HCT116 (cell line): ENCODE measurements around the gene TMEM150C. TPM values are rescaled to one million over a fixed set of nuclear protein-coding genes. Genes with fewer than 3 reads are reported as not detected.

Experiments
- ATAC-seq: fragments of 200-7000 bp; cut with Tn5 transposase; 2 replicates; pipeline ENCODE4 v1.9.1; 2020; ENCODE audit warnings: mild to moderate bottlenecking, moderate library complexity
- BruUV-seq: library from RNA; stranded (reverse); fragments of 400-500 nt; replicated peaks from 2 replicates; lab custom pipeline; 2021; lab: Mats Ljungman, UMichigan
- CTCF ChIA-PET: fragments of 300-600 bp; sonication (Branson Sonifier 250); formaldehyde crosslinking; loops from one replicate; lab custom pipeline; 2021; ENCODE audit warnings: antibody characterized with exemption; lab: Charles Lee
- POLR2A ChIA-PET: fragments of 300-600, 350-600 bp; sonication (Branson Sonifier 250); formaldehyde crosslinking; loops from one replicate; lab custom pipeline; 2021; ENCODE audit warnings: antibody characterized with exemption; lab: Charles Lee
- RAD21 ChIA-PET, 2 experiments: fragments of 300-600 bp; sonication (Branson Sonifier 250); formaldehyde crosslinking; loops; one replicate each; lab custom pipeline; 2023; ENCODE audit warnings: low total read pairs in 2 of 2; ENCODE audit not compliant: uncharacterized antibody in 2 of 2, unreplicated experiment in 2 of 2, low non-redundant PET in 1 of 2; lab: Charles Lee
- DNase-seq: peaks from one replicate; pipeline ENCODE4 v3.0.0-alpha.2; 2010; ENCODE audit warnings: low read depth, low spot score
- H2AFZ ChIP-seq: fragments of 200-600 bp; shearing (Covaris generic), sonication (generic); 2 replicates; pipeline ENCODE4 v1.6.1; 2017; ENCODE audit warnings: low read depth, mixed run types, mixed read lengths, antibody characterized with exemption, low read length; ENCODE audit not compliant: poor library complexity, severe bottlenecking
- H3K27ac ChIP-seq: 2 replicates; pipeline ENCODE4 v1.5.1; 2012; ENCODE audit warnings: low read depth, low read length
- H3K27me3 ChIP-seq: fragments of 200-600 bp; sonication (generic); 2 replicates; pipeline ENCODE4 v1.6.1; 2016; ENCODE audit warnings: mixed run types, low read length, mixed read lengths; ENCODE audit not compliant: insufficient read depth
- H3K36me3 ChIP-seq, 2 experiments: fragments of 200-500 bp in 1 of 2; fragments of 200-600 bp in 1 of 2; sonication (Bioruptor generic) in 1 of 2; sonication (generic) in 1 of 2; 2 replicates each; pipeline versions ENCODE4 v1.5.1 to v1.6.1; 2014 to 2016; ENCODE audit warnings: low read length in 2 of 2, inconsistent platforms in 1 of 2, mixed read lengths in 1 of 2, mixed run types in 1 of 2; ENCODE audit not compliant: insufficient read depth in 2 of 2, control insufficient read depth in 1 of 2
- H3K4me1 ChIP-seq, 2 experiments: fragments of 200-600 bp in 1 of 2; sonication (generic) in 1 of 2; 2 replicates each; pipeline versions ENCODE4 v1.5.1 to v1.6.1; 2012 to 2017; ENCODE audit warnings: low read length in 2 of 2, inconsistent platforms in 1 of 2, mild to moderate bottlenecking in 1 of 2, mixed read lengths in 1 of 2, mixed run types in 1 of 2, moderate library complexity in 1 of 2; ENCODE audit not compliant: insufficient read depth in 2 of 2, control insufficient read depth in 1 of 2
- H3K4me2 ChIP-seq: fragments of 200-600 bp; sonication (generic); 2 replicates; pipeline ENCODE4 v1.6.1; 2017; ENCODE audit warnings: mixed run types, low read length, mixed read lengths
- H3K4me3 ChIP-seq, 2 experiments: fragments of 200-600 bp in 1 of 2; sonication (generic) in 1 of 2; replicated peaks in 1 of 2; 2 replicates each; pipeline ENCODE4 v1.5.1; 2011 to 2016; ENCODE audit warnings: low read length in 2 of 2, control low read depth in 1 of 2, low read depth in 1 of 2, mild to moderate bottlenecking in 1 of 2, mixed read lengths in 1 of 2, mixed run types in 1 of 2
- H3K79me2 ChIP-seq: fragments of 200-600 bp; sonication (generic); 2 replicates; pipeline ENCODE4 v1.6.1; 2017; ENCODE audit warnings: mild to moderate bottlenecking, mixed run types, low read length, moderate library complexity, mixed read lengths; ENCODE audit not compliant: insufficient read depth
- H3K9ac ChIP-seq: fragments of 200-600 bp; sonication (generic); 2 replicates; pipeline ENCODE4 v1.6.1; 2016; ENCODE audit warnings: low read length, mixed read lengths
- H3K9me2 ChIP-seq: fragments of 200-600 bp; sonication (generic), shearing (Covaris generic); 2 replicates; pipeline ENCODE4 v1.6.1; 2017; ENCODE audit warnings: mixed run types, mild to moderate bottlenecking, moderate library complexity; ENCODE audit not compliant: insufficient read depth
- H3K9me3 ChIP-seq, 2 experiments: fragments of 200-500 bp in 1 of 2; fragments of 200-600 bp in 1 of 2; sonication (Bioruptor generic) in 1 of 2; sonication (generic) in 1 of 2; 2 replicates each; pipeline ENCODE4 v1.6.1; 2014 to 2017; ENCODE audit warnings: low read length in 2 of 2, mixed read lengths in 2 of 2, inconsistent platforms in 1 of 2, low read depth in 1 of 2, mild to moderate bottlenecking in 1 of 2, mixed run types in 1 of 2, moderate library complexity in 1 of 2; ENCODE audit not compliant: control insufficient read depth in 1 of 2, insufficient read depth in 1 of 2
- H4K20me1 ChIP-seq: fragments of 200-600 bp; sonication (generic), shearing (Covaris generic); 2 replicates; pipeline ENCODE4 v1.6.1; 2017; ENCODE audit warnings: mixed run types, mild to moderate bottlenecking, moderate library complexity; ENCODE audit not compliant: insufficient read depth
- ELF1 ChIP-seq: IDR thresholded peaks from 2 replicates; pipeline ENCODE4 v1.6.1; 2012; ENCODE audit warnings: low read depth, borderline replicate concordance
- JUND ChIP-seq: IDR thresholded peaks from 2 replicates; pipeline ENCODE4 v1.6.1; 2012
- RAD21 ChIP-seq: IDR thresholded peaks from 2 replicates; pipeline ENCODE4 v1.6.1; 2012; ENCODE audit warnings: low read depth, mild to moderate bottlenecking
- SIN3A ChIP-seq: IDR thresholded peaks from 2 replicates; pipeline ENCODE4 v1.6.1; 2012; ENCODE audit warnings: low read depth
- SRF ChIP-seq: IDR thresholded peaks from 2 replicates; pipeline ENCODE4 v1.6.1; 2012; ENCODE audit warnings: low read depth
- TCF7L2 ChIP-seq: IDR thresholded peaks from 2 replicates; pipeline ENCODE4 v1.7.0; 2011; ENCODE audit warnings: borderline replicate concordance, inconsistent platforms; ENCODE audit not compliant: insufficient read depth, insufficient read length; ENCODE audit errors: extremely low read depth
- ZNF274 ChIP-seq: fragments of 200-500 bp; sonication (Bioruptor generic); IDR thresholded peaks from 2 replicates; pipeline ENCODE4 v1.6.1; 2014; ENCODE audit warnings: mild to moderate bottlenecking, low read depth, low read length, inconsistent platforms
- intact Hi-C: fragments of 100-400 bp; cut with micrococcal nuclease; formaldehyde crosslinking; loops from 2 replicates; pipeline ENCODE4 v1.10.0; 2022
- total RNA-seq: library from RNA; stranded (reverse); gene quantifications from one replicate; pipeline ENCODE4 v1.2.1, GENCODE V29; 2021; ENCODE audit not compliant: unreplicated experiment
- TF ChIP-seq, protein P1 (sequence below): IDR thresholded peaks from 2 replicates; pipeline ENCODE4 v1.6.1; 2011; ENCODE audit warnings: mild to moderate bottlenecking, low read length, moderate library complexity; ENCODE audit not compliant: insufficient replicate concordance; ENCODE audit errors: extremely low read depth

The TMEM150C gene
- total RNA-seq, 1 experiment from 2014 or later, result 1.2 TPM

DNA sequence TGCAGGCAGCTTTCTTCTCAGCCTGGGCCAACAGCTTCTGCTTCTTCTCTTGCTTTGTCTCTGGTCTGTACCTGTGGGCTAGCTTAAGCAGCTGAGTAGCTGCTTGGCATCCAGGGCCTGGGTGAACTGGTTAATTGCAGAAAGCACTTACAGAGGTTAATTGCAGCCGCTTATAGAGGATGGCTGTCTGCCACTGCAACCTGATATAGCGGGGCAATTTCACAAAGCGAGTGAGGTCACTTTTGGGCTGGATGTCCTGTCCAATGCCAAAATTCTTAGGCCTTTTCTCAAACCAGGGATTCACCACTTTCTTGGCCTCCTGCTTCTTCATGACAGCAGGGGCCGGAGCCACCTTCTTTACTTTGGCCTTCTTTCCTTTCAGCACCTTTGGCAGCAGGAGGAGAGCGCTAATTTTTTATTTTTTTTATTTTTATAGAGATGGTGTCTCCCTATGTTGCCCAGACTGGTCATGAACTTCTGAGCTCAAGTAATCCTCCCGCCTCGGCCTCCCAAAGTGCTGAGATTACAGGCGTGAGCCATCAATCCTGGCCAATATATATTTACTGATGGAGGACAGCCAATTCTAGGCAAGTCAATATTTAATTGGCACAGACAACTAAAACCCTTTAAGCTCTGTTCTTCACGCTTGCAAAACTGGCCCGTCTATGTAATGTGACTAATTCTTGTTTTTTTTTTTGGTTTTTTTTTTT lies 70.4 kb downstream of the TMEM150C start:
- ATAC-seq, result no peak
- H3K4me2 ChIP-seq, result no peak overlapping the region
- ChIA-PET POLR2A (no interaction called here), CTCF (no interaction called here), RAD21 (no interaction called here)
- BruUV-seq, result no TSS peak
- no peaks in the 10 kb centered on the region for H3K4me1 ChIP-seq
- H3K9ac ChIP-seq, result no peak overlapping the region
- no peaks in the 10 kb centered on the region for H3K9me3 ChIP-seq
- no peak for DNase-seq
- no peak overlapping the region for H3K27ac ChIP-seq
- TF ChIP-seq ELF1 (no peak), SIN3A (no peak)
- H3K4me3 ChIP-seq, result no peak overlapping the region
- H2AFZ ChIP-seq, result no peak overlapping the region
- H3K36me3 ChIP-seq, result no peaks in the 10 kb centered on the region
- H3K27me3 ChIP-seq, result no peaks in the 10 kb centered on the region
- no peaks in the 10 kb centered on the region for H3K79me2 ChIP-seq
- H4K20me1 ChIP-seq, result no peaks in the 10 kb centered on the region
- intact Hi-C loops, result no loop called here
- H3K9me2 ChIP-seq, result no peaks in the 10 kb centered on the region

DNA sequence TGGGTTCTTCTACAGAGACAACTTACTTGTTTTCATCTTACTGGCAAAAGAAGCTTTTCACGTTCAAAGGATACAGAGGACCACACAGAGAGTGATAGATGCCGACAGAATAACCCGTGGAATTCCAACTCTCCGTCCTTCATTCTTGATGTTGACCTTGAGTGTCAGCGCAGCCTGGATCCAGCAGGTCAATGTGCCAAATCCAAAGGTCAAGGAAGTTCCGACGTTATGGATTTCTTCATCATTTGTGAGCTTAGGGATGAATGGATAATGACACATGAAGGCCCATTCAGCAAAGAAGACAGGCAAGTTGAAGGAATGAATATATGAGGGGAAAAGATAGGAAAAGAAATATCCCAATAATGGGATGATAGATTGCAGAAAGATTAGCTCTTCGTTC lies 71.8 kb downstream of the TMEM150C start:
- no peak overlapping the region for H3K27ac ChIP-seq
- no peaks in the 10 kb centered on the region for H3K79me2 ChIP-seq
- ATAC-seq (no peak), DNase-seq (no peak)
- H3K36me3 ChIP-seq, result no peaks in the 10 kb centered on the region
- TF ChIP-seq ELF1 (no peak), JUND (no peak), ZNF274 (no peak), RAD21 (no peak), SRF (no peak), TCF7L2 (no peak)
- TF ChIP-seq, protein P1, sequence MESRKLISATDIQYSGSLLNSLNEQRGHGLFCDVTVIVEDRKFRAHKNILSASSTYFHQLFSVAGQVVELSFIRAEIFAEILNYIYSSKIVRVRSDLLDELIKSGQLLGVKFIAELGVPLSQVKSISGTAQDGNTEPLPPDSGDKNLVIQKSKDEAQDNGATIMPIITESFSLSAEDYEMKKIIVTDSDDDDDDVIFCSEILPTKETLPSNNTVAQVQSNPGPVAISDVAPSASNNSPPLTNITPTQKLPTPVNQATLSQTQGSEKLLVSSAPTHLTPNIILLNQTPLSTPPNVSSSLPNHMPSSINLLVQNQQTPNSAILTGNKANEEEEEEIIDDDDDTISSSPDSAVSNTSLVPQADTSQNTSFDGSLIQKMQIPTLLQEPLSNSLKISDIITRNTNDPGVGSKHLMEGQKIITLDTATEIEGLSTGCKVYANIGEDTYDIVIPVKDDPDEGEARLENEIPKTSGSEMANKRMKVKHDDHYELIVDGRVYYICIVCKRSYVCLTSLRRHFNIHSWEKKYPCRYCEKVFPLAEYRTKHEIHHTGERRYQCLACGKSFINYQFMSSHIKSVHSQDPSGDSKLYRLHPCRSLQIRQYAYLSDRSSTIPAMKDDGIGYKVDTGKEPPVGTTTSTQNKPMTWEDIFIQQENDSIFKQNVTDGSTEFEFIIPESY, result no peak
- CTCF ChIA-PET, result no interaction called here
- POLR2A ChIA-PET, result no interaction called here
- no peak overlapping the region for H3K4me2 ChIP-seq
- H3K9me3 ChIP-seq, result no peaks in the 10 kb centered on the region
- no peak overlapping the region for H3K4me3 ChIP-seq
- H2AFZ ChIP-seq, result no peak overlapping the region
- RAD21 ChIA-PET, result no interaction called here
- no peaks in the 10 kb centered on the region for H3K4me1 ChIP-seq
- no peaks in the 10 kb centered on the region for H3K9me2 ChIP-seq
- no peaks in the 10 kb centered on the region for H3K27me3 ChIP-seq
- no TSS peak for BruUV-seq
- intact Hi-C loops, result no loop called here
- H3K9ac ChIP-seq, result no peak overlapping the region
- no peaks in the 10 kb centered on the region for H4K20me1 ChIP-seq
